H1 (cell line): Measurements from ENCODE around the gene MAN2C1. TPM values are rescaled to one million over a fixed set of nuclear protein-coding genes. Genes with fewer than 3 reads are reported as not detected.
A peak's percentile ranks its signal among the peaks of the same experiment; 100 is the strongest.

Experiments used
- CTCF ChIA-PET: fragments of 300-600 bp; sonication (Branson Sonifier 250); formaldehyde crosslinking; loops from one replicate; lab custom pipeline; 2021; ENCODE audit not compliant: partially characterized antibody; lab: Charles Lee
- POLR2A ChIA-PET: fragments of 300-600 bp; sonication (Branson Sonifier 250); formaldehyde crosslinking; loops from one replicate; lab custom pipeline; 2021; ENCODE audit warnings: inconsistent platforms; ENCODE audit not compliant: partially characterized antibody; lab: Charles Lee
- DNase-seq, 2 experiments: peaks; one replicate each; pipeline versions ENCODE4 v3.0.0 to v3.0.0-alpha.2; 2010 to 2022; ENCODE audit warnings: low spot score in 2 of 2, low read depth in 1 of 2, mixed read lengths in 1 of 2
- FAIRE-seq: peaks from 2 replicates; lab custom pipeline; 2011; peaks lifted over from hg19 to GRCh38; lab: Jason Lieb, UNC
- H2AFZ ChIP-seq: 2 replicates; pipeline ENCODE4 v1.8.1; 2012; ENCODE audit warnings: low read length, inconsistent platforms
- H2AK5ac ChIP-seq: 2 replicates; pipeline ENCODE4 v1.6.1; 2013; ENCODE audit warnings: low read depth, low read length
- H2BK120ac ChIP-seq: replicated peaks from 2 replicates; pipeline ENCODE3; 2013; ENCODE audit warnings: low read depth, low read length, inconsistent platforms
- H2BK12ac ChIP-seq: 2 replicates; pipeline ENCODE4 v1.6.1; 2013; ENCODE audit warnings: low read depth, low read length
- H2BK15ac ChIP-seq: 2 replicates; pipeline ENCODE4 v1.6.1; 2013; ENCODE audit warnings: low read length
- H2BK20ac ChIP-seq: 2 replicates; pipeline ENCODE4 v1.6.1; 2013; ENCODE audit warnings: low read length
- H2BK5ac ChIP-seq: 2 replicates; pipeline ENCODE4 v1.6.1; 2013; ENCODE audit warnings: low read depth, low read length
- H3K14ac ChIP-seq: 2 replicates; pipeline ENCODE4 v1.6.1; 2013; ENCODE audit warnings: inconsistent platforms; ENCODE audit not compliant: insufficient read length
- H3K18ac ChIP-seq: 2 replicates; pipeline ENCODE4 v1.6.1; 2013; ENCODE audit warnings: low read length; ENCODE audit errors: extremely low read depth
- H3K23ac ChIP-seq: 2 replicates; pipeline ENCODE4 v1.6.1; 2013; ENCODE audit warnings: inconsistent platforms; ENCODE audit not compliant: insufficient read length
- H3K23me2 ChIP-seq: 2 replicates; pipeline ENCODE4 v1.6.1; 2013; ENCODE audit warnings: low read depth, low read length
- H3K27ac ChIP-seq: 2 replicates; pipeline ENCODE4 v1.6.1; 2011; ENCODE audit warnings: low read depth, low read length, inconsistent platforms
- H3K27me3 ChIP-seq, 4 experiments: replicated peaks in 1 of 4; 1 replicate in 1 of 4; 2 replicates in 3 of 4; pipeline versions ENCODE4 v1.6.1 to v1.8.1; 2011 to 2013; ENCODE audit warnings: low read length in 3 of 4, mild to moderate bottlenecking in 3 of 4, inconsistent platforms in 2 of 4, mixed read lengths in 2 of 4, moderate library complexity in 1 of 4; ENCODE audit not compliant: control insufficient read depth in 3 of 4, insufficient read depth in 3 of 4; ENCODE audit errors: extremely low read depth in 1 of 4
- H3K36me3 ChIP-seq, 4 experiments: 2 replicates each; pipeline versions ENCODE4 v1.6.1 to v1.8.1; 2011 to 2013; ENCODE audit warnings: mild to moderate bottlenecking in 4 of 4, low read length in 3 of 4, moderate library complexity in 2 of 4, control low read depth in 1 of 4, inconsistent platforms in 1 of 4; ENCODE audit not compliant: insufficient read depth in 4 of 4, control insufficient read depth in 2 of 4
- H3K4ac ChIP-seq: replicated peaks from 2 replicates; pipeline ENCODE3; 2013; ENCODE audit warnings: low read length, low read depth, mixed read lengths, inconsistent platforms; ENCODE audit not compliant: insufficient read length
- H3K4me1 ChIP-seq, 4 experiments: replicated peaks in 1 of 4; 1 replicate in 1 of 4; 2 replicates in 3 of 4; pipeline versions ENCODE4 v1.6.1 to v1.8.1; 2011 to 2013; ENCODE audit warnings: low read length in 3 of 4, inconsistent platforms in 2 of 4, mixed read lengths in 1 of 4; ENCODE audit not compliant: insufficient read depth in 4 of 4, control insufficient read depth in 3 of 4
- H3K4me2 ChIP-seq, 2 experiments: 2 replicates each; pipeline versions ENCODE4 v1.6.1 to v1.8.1; 2011 to 2013; ENCODE audit warnings: low read depth in 2 of 2, low read length in 2 of 2, control low read depth in 1 of 2, inconsistent platforms in 1 of 2, mild to moderate bottlenecking in 1 of 2; ENCODE audit not compliant: insufficient read depth in 1 of 2
- H3K4me3 ChIP-seq, 4 experiments: fragments of 200-600, 300-600 bp in 1 of 4; sonication (generic), shearing (Covaris generic), sonication (Bioruptor Twin) in 1 of 4; 2 replicates each; pipeline versions ENCODE4 v1.5.1 to v1.8.1; 2011 to 2016; ENCODE audit warnings: low read length in 4 of 4, low read depth in 3 of 4, control low read depth in 2 of 4, inconsistent platforms in 2 of 4, mild to moderate bottlenecking in 2 of 4, mixed read lengths in 1 of 4, moderate library complexity in 1 of 4; ENCODE audit not compliant: insufficient read depth in 2 of 4; ENCODE audit errors: extremely low read depth in 1 of 4
- H3K56ac ChIP-seq: replicated peaks from 2 replicates; pipeline ENCODE3; 2013; ENCODE audit warnings: low read depth, mild to moderate bottlenecking, mixed read lengths, low read length, inconsistent platforms; ENCODE audit not compliant: insufficient read length
- H3K79me1 ChIP-seq: 2 replicates; pipeline ENCODE4 v1.6.1; 2013; ENCODE audit warnings: low read depth, low read length, control low read depth
- H3K79me2 ChIP-seq, 2 experiments: 2 replicates each; pipeline versions ENCODE4 v1.6.1 to v1.8.1; 2012 to 2013; ENCODE audit warnings: low read length in 2 of 2, mild to moderate bottlenecking in 2 of 2, inconsistent platforms in 1 of 2; ENCODE audit not compliant: insufficient read depth in 2 of 2, control insufficient read depth in 1 of 2
- H3K9ac ChIP-seq, 4 experiments: replicated peaks in 1 of 4; 1 replicate in 1 of 4; 2 replicates in 3 of 4; pipeline versions ENCODE4 v1.6.1 to v1.8.1; 2011 to 2013; ENCODE audit warnings: low read depth in 3 of 4, low read length in 3 of 4, control low read depth in 2 of 4, mild to moderate bottlenecking in 2 of 4, moderate library complexity in 2 of 4, inconsistent platforms in 1 of 4; ENCODE audit errors: extremely low read depth in 1 of 4
- H3K9me3 ChIP-seq, 2 experiments: 2 replicates each; pipeline versions ENCODE4 v1.6.1 to v1.8.1; 2012 to 2013; ENCODE audit warnings: mild to moderate bottlenecking in 2 of 2, moderate library complexity in 2 of 2, control low read depth in 1 of 2, inconsistent platforms in 1 of 2, low read depth in 1 of 2, low read length in 1 of 2, mixed read lengths in 1 of 2; ENCODE audit not compliant: insufficient read depth in 2 of 2
- H4K20me1 ChIP-seq, 2 experiments: replicated peaks in 1 of 2; 2 replicates each; pipeline versions ENCODE3 to v1.8.1; 2011 to 2013; ENCODE audit warnings: inconsistent platforms in 2 of 2, low read length in 2 of 2, mild to moderate bottlenecking in 1 of 2; ENCODE audit not compliant: insufficient read depth in 2 of 2, control insufficient read depth in 1 of 2
- H4K5ac ChIP-seq: 2 replicates; pipeline ENCODE4 v1.6.1; 2013; ENCODE audit warnings: low read length, low read depth, mixed read lengths, inconsistent platforms; ENCODE audit not compliant: insufficient read length
- H4K8ac ChIP-seq: 2 replicates; pipeline ENCODE4 v1.8.0; 2013; ENCODE audit warnings: mild to moderate bottlenecking, moderate library complexity, low read length, inconsistent platforms; ENCODE audit not compliant: insufficient read depth; ENCODE audit errors: extremely low read depth
- H4K91ac ChIP-seq: replicated peaks from 2 replicates; pipeline ENCODE3; 2013; ENCODE audit warnings: low read length, mixed read lengths, inconsistent platforms; ENCODE audit not compliant: insufficient read length
- E2F6 ChIP-seq: IDR thresholded peaks from 2 replicates; pipeline ENCODE4 v1.6.1; 2012; ENCODE audit warnings: inconsistent platforms
- HDAC6 ChIP-seq: IDR thresholded peaks from one replicate; pipeline ENCODE4 v1.7.1; 2012; ENCODE audit warnings: low read depth, mild to moderate bottlenecking, inconsistent platforms, low read length, moderate library complexity
- NANOG ChIP-seq: IDR thresholded peaks from 2 replicates; pipeline ENCODE4 v1.6.1; 2011; ENCODE audit warnings: low read length, low read depth, mild to moderate bottlenecking, inconsistent platforms; ENCODE audit not compliant: insufficient read depth, poor library complexity, severe bottlenecking
- WGBS, 2 experiments: shearing (Covaris generic) in 1 of 2; methylation state at CpG; one replicate each; pipeline versions ENCODE4 v1.1.6 to v1.1.7; 2013 to 2015; ENCODE audit warnings: low lambda C conversion rate in 2 of 2, mixed read lengths in 2 of 2, inconsistent platforms in 1 of 2, low coverage in 1 of 2, missing lambda C conversion rate in 1 of 2; ENCODE audit not compliant: insufficient replicate concordance in 2 of 2, insufficient coverage in 1 of 2, insufficient read length in 1 of 2; ENCODE audit errors: extremely low coverage in 1 of 2, missing lambda C conversion rate in 1 of 2; 5-methylcytosine and 5-hydroxymethylcytosine counted together
- polyA plus RNA-seq, 7 experiments: library from polyadenylated mRNA; depleted of rRNA in 3 of 7; stranded (reverse) in 5 of 7; unstranded in 2 of 7; fragments of >200 nt in 5 of 7; fragments of 200-250 nt in 2 of 7; gene quantifications; 1 replicate in 5 of 7; 2 replicates in 1 of 7; 4 replicates in 1 of 7; pipeline versions ENCODE4 v1.2.1 to v1.2.3, GENCODE V29; 2011 to 2013; ENCODE audit warnings: missing spikeins in 2 of 7, mixed read lengths in 2 of 7
- total RNA-seq: library from RNA; stranded (reverse); fragmentation: NEBNext Ultra II Directional; extraction: Animal tissue kit (Norgen Biotek cat#: 25700); gene quantifications from 2 replicates; pipeline ENCODE4 v1.2.1, GENCODE V29; 2021

MAN2C1 gene
- total and polyA plus RNA-seq, 2 of the 8 experiments (the other 6 are each of a cell fraction or from before 2014, with no cell fraction given) = 56.3 to 88.9 TPM

DNA sequence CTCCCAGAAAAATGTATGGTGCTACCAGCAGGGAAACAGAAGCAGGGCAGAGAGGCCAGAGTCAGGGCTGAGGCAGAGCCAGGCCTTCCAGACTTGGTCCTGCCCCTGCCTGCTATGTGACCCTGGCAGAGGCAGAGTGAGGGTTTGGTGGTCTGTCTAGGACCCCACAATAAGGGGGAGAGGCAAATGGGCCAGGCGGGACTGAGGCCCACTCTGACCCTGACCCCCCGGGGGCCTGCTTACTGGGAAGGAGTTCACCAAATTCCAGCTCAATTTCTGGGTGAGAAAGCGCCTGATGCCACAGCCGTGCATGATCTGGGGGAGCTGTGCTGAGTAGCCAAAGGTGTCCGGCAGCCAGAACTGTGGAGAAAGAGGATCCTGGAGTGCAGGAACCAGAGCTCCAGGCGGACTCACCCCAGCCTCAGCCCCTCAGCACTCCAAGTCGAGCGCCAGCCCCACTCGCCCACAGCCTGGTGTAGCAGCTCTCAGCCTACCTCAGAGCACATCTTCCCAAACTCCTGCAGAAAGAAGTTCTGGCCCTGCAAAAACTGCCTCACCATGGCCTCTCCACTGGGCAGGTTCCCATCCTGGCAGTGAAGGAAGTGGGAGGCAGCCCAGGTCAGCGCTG, 6.9 kb downstream of the MAN2C1 start:
- H3K27me3 ChIP-seq = no peaks in the 10 kb centered on the region
- H3K23ac ChIP-seq = no peak overlapping the region
- no peak overlapping the region for H4K91ac ChIP-seq
- peaks cover 0 to 5% of the 10 kb centered on the region in 2 experiments for H4K20me1 ChIP-seq
- H3K4me3 ChIP-seq = no peak overlapping the region
- no peak overlapping the region for H2BK15ac ChIP-seq
- no peak overlapping the region for H3K4ac ChIP-seq
- no peak overlapping the region for H2BK5ac ChIP-seq
- H3K9me3 ChIP-seq = no peaks in the 10 kb centered on the region
- H2BK12ac ChIP-seq = no peak overlapping the region
- H3K79me1 ChIP-seq = no peaks in the 10 kb centered on the region
- ChIA-PET CTCF (no interaction called here), POLR2A (interaction anchor here (6.5 kb wide), 1 partner anchor 11 kb away, joined by 69 read pairs; the partner anchor contains the start of gene NEIL1)
- H4K5ac ChIP-seq = no peak overlapping the region
- H4K8ac ChIP-seq = peak overlapping the region; percentile 25; the same call in 1 of the 2 replicates
- H3K79me2 ChIP-seq = no peaks in the 10 kb centered on the region
- H3K27ac ChIP-seq = no peak overlapping the region
- no peaks in the 10 kb centered on the region for H3K4me1 ChIP-seq
- WGBS, 2 experiments = 92% methylated on average over 9 of the region's 10 CpGs; no CpG with 5 or more reads in 1 of the 2 experiments
- H2AK5ac ChIP-seq = no peak overlapping the region
- no peaks in the 10 kb centered on the region for H3K23me2 ChIP-seq
- no peak overlapping the region for H3K18ac ChIP-seq
- no peak for DNase-seq
- H2BK20ac ChIP-seq = no peak overlapping the region
- FAIRE-seq = no peak
- TF ChIP-seq E2F6 (no peak), HDAC6 (no peak), NANOG (no peak)
- H3K36me3 ChIP-seq = peaks cover 0 to 21% (median 4%) of the 10 kb centered on the region in 4 experiments; a peak in 5 of 8 replicates
- no peak overlapping the region for H2AFZ ChIP-seq
- H3K56ac ChIP-seq = no peak overlapping the region
- H3K9ac ChIP-seq = no peak overlapping the region; a peak in 1 of 7 replicates
- H2BK120ac ChIP-seq = no peak overlapping the region
- H3K4me2 ChIP-seq = no peak overlapping the region
- no peak overlapping the region for H3K14ac ChIP-seq
